Activated T-cell treated with anti-CD3 and anti-CD28 coated beads for 48 hours (primary cell): Measurements from ENCODE around the gene GOLPH3.

Experiments
- DNase-seq: peaks from one replicate; pipeline ENCODE4 v3.0.0-alpha.2; 2020; ENCODE audit warnings: low read depth

The GOLPH3 gene

DNA sequence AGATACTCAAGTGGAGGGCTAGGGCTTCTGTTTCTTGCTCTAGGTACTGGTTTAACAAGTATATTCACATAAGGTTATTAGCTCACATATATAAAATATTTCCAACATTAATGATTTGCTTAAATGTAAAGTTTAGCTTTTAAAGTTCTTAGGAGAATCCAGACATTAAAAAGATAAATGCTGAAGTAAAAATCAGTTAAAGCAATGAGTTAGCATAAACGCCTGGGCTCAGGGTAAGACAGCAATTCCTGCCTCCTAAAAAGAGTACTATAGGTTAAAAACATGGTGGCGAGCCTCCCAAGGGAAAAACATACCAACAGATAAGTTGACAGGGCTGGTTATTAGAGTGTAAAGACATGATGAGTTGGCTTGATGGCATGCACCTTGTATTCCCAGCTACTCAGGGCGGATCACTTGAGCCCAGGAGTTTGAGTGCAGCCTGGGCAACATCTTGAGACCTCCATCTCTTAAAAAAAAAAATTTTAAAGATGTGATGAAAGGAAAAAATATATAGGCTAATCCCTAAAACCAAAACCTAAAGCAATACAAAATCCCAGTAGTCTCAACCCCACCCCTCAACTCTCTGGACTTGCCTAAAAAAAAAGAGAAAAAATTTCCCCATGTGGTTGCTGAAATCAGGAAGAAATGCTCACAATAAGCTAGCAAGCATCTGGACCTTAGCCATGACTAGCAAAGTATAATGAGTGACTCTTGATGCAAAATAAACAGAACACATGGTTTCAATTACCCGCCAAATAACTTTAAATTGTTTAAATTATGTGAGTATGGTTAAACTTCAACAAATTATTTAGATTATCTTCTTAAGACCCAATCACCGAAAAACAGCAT is 3.6 kb downstream of the GOLPH3 start:
- DNase-seq, result no peak

DNA sequence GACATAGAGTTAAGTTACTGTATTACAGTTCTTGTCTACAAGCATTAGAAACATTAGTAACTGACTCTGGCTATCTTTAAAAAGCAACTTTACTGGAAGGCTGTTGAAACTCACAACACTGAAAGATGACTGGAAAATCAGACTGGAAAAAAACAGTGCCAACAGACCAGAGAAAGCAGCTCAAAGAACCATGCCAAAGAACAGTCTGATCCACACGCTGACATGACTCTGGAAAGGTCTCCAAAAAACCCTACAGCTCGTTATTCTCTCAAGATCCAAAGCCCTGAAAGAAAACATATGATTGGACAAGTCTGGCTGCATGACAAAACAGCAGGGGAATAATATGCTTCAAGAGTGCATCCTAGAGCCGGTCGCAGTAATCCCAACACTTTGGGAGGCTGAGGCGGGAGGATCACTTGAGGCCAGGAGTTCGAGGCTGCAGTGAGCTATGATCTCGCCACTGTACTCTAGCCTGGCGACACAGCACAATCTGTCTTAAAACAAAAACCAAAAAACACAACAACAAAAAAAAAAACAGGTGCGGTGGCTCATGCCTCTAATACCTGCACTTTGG is 5.6 kb downstream of the GOLPH3 start:
- no peak for DNase-seq

- DNase-seq, result no peak
Measured at GRCh38 chr5:32165597-32165996, 8.5 kb downstream of the GOLPH3 start.

GRCh38 chr5:32163785-32164184 is 10.3 kb downstream of the GOLPH3 start:
- DNase-seq, result no peak

DNA sequence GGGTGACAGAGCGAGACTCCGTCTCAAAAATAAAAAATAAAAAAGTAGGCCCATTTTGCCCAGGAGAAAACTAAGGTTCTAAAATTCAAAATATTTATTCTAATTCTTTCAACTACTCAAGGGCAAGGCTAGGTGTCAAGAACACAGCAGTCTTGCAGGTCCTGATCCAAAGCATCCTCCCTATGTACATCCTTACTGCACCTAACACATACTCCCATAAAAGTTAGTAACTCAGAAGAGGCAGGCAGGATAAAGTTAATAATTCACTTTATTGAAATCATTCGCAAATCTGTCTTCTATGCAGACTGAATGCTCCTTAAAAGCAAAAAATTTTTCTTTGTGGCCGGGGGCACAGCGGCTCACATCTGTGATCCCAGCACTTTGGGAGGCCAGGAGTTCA is 11.1 kb downstream of the GOLPH3 start:
- no peak for DNase-seq

DNA sequence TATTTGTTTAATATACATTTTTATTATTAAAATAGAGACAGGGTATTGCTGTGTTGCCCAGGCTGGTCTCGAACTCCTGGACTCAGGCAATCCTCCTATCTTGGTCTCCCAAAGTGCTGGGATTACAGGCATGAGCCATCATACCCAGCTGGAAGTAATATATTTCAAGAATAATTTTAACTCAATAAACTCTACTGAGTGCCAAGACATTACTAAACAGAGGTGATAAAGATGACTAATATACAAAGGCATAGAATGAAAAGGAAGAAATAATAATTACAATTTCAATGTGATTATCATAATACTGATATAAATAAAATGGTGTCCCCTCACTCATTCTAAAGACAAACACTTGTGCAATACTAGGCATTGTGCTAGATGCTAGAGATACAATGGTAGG is 13.9 kb downstream of the GOLPH3 start:
- DNase-seq, result no peak

DNA sequence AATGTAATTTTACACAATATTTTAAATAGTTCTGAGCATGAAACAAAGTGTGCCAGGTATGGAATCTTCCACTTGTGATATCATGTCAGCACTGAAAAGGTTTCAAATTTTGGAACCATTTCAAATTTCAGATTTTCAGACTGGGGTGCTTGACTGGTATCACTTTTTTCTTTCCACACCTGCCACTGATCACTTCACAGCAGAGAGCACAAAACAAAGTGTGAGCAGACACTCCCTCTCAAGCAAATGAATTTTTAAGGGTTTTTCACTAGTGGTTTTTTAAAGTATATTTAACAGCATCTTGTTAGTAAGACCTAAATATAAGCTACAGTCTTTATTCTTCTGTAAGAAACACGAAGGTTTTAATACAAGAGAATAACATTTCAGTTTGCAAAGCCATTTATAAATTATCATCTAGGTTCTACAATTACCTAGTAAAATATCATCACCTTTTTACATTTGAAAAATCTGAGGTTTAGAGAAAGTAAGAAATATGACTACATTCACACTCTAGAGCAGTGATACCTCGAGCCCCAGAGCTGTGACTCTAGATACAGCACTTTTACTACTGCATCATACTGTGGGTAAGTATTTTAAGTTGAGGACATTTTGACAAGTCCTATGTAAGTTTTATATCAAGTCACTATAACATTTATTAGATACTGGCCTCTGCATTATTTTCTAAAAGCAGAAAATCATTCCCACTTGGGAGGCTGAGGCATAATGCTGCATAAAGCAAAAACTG is 14.6 kb downstream of the GOLPH3 start:
- no peak for DNase-seq

GRCh38 chr5:32158679-32158975 is 15.5 kb downstream of the GOLPH3 start:
- no peak for DNase-seq

DNA sequence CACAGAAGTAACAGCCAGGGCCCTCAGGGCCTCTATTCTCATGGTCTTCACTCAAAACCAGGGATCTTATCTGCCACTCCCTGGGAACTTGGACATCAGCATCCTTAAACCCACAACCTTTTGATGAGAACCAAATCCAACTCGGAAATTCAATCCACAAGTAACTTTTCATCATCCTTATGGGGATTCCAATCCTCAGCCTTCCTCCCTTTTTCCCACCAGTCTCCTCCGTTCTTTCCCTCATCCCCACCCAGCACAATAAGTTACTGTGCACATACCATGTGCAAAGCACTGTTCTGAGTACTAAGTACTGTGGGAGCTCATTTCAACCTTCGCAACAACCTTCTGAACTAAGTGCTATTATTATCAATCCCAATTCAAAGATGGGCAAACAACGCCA is 17.0 kb downstream of the GOLPH3 start:
- no peak for DNase-seq

DNA sequence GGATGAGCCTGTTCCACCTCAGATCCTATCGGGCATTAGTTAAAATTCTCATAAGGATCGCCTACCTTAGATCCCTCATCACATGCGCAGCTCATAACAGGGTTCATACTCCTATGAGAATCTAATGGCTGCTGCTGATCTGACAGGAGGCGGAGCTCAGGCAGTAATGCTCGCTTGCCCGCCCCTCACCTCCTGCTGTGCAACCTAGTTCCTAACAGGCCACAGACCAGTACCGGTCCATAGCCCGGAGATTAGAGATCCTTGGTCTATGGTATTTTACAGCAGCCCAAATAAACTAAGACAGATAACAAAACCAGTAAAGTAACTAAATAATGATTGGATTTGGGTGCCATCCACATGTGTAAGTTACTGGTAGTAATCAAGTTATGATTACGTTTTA is 17.5 kb downstream of the GOLPH3 start:
- no peak for DNase-seq

DNA sequence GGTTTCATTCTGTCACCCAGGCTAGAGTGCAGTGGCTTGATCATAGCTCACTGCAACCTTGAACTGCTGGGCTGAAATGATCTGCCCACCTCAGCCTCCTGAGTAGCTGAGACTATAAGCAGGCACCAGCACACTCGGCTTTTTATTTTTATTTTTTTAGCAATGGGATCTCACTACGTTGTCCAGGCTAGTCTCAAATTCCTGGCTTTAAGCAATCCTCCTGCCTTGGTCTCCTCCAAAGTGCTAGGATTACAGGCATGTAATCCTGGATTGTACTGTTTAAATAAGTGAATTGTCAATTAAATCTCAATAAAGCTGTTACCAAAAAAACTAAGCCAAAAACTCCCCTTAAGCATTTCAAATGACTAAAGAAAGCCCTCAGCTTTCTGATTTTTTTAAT is 18.9 kb downstream of the GOLPH3 start:
- DNase-seq, result no peak

- DNase-seq, result no peak
Measured at GRCh38 chr5:32153723-32154122, 20.4 kb downstream of the GOLPH3 start.

GRCh38 chr5:32151198-32151597 is 22.9 kb downstream of the GOLPH3 start:
- no peak for DNase-seq

DNA sequence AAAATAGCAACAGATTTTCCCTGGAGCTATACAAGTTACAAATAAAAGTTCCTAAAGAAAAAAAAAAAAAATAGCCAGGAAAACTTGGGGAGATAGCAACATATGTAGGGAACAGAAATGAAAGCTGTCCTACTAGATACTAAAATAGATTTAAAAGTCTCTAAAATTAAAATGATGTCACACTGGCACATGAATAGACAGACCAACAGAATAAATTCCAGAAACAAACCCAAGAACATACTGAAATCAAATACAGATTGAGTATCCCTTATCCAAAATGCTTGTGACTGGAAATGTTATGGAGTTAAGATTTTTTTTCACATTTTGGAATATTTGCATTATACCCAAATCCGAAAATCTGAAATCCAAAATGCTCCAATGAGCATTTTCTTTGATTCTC is 23.8 kb downstream of the GOLPH3 start:
- no peak for DNase-seq

DNA sequence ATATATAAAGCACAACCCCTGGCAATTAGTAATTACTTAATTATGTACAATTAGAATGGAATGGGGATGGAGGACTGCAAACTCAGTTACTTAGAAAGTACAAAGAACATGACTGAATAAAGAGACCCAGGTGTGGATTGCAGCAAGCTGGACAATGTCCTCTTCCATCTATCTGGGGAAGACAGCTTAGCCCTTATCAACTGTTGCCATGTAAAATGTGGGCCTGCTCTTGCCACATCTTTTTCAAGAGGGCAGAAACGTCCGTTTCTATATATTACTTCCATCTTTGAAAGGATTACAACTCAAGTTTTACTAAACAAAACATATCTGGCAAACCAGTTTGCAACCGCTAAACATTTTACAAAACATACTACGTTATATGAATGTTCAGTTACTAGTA is 26.2 kb downstream of the GOLPH3 start:
- DNase-seq, result no peak

DNA sequence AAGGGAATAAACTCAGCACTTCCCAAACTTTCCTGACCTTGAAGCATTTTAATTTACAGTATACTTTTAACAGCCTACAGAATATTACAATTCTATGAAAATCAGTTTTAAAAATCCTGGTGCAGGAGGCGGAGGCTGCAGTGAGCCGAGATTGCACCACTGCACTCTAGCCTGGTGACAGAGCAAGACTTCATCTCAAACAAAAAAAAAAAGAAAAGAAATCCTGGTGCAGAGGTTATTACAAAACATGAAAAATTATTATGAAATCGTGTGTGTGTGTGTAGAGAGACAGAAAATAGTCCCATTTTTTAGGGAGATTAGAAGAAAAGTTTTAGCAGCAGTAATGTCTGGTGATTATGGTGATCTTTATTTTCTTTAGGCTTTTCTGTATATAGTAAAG is 26.9 kb downstream of the GOLPH3 start:
- DNase-seq, result no peak

DNA sequence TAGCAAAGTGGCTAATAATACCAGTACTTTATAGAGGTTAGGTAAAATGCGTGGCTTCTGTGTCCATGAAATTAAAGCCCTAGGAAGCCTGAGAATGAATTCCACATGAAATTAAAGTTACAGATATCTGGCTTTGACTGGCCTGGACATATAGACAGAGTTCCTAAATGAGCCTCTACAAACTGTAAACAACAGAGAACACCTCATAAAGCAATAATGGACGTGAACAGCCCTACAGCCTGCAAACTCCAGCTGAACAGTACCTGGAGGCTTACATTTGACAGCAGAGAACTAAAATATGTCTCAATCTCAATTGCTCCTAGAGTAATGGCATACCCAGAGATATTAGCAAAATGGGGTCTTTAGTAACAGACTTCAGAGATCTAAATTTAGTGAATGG is 28.7 kb downstream of the GOLPH3 start:
- no peak for DNase-seq

DNA sequence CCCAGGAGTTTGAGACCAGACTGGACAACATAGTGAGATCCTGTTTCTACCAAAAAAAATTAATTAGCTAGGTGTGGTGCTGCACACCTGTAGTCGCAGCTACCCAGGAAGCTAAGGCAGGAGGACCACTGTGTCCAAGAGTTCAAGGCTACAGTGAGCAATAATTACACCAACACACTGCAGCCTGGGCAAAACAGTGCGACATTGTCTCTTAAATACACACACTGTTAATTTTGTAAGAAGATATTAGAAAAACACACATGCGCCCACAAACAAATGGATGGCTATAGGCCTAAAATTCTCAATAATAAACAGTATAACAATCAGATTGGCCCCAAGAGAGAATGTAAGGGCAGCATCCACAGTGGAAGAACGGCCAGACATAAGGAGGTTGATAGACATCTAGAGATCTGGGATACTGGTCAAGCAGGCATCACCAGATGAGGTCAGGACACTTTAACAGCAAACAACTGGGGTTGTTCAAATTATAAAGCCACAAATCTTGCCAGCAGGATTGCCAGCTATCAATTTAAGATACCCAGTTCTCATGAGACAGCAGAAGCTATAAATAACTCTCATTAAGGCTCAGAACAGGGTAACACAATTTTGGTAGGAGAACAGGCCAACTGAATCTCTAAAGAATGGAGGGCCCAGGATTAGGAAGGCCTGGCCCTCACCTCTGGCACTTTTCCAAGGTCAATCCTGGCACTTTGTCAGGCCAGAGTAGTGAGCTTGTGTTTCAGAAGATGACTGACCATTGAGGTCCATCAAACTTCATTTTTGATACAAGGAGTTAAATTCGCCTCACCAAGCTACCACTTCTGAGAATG is 29.5 kb downstream of the GOLPH3 start:
- no peak for DNase-seq

DNA sequence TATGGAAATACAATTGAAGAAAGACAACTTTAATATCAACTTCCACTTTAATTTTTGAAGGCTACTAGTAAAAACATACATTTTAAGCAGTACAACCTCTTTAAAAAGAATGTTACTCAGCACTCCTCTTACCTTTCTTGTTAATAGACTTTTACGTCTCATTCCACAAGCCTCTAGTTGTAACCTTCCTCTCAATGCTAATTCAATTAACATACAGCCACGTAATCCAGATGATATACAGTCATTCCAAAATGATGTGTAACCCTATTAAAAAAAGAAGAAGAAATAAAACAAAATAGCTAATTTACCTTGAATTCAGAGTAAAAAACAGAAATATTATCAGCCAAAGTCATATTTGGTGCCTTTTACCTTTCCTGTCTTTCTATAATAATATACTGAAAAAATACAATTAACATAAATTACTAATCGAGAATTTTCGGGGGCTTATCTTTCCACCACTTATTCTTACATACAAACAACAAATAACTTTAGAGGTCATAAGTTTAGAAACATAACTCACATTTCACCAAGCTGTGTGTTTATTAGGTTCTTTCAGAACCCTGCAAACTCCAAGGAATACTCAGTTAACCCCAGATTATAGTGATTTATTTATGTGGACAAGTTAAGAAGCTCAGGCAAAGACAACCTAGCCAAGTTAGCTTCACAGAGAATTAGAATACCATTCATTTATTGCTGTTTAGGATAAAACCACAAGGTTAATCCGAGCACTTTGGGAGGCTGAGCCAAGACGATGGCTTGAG is 30.3 kb downstream of the GOLPH3 start:
- DNase-seq, result no peak

DNA sequence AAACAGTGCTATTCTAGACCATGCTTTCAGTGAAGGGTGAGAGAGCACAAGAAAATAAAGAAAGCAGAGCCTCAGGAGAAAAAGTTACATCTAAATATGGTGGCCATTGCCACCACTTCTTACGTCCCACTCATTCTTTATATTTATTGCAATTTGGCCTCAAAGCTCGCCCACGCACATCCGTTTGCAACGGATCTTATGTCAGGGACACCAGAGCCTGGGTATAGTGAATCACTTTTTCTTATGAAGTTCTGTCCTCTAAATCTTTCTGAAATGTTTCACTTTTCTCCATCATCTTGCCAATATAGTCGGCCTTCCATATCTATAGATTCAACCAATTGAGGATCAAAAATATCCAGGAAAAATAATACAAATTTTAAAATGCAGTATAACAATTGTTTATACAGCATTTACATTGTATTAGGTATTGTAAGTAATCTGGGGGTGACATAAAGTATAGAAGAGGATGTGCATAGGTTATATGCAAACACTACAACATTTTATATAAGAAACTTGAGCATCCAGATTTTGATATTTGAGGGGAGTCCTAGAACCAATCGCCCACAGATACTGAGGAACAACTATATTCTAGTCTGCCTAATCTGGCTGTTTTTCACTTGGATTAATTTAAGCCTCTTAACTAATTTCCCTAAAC is 35.2 kb downstream of the GOLPH3 start:
- peak; percentile 68 for DNase-seq

- DNase-seq, result no peak
Measured at GRCh38 chr5:32136342-32136741, 37.8 kb downstream of the GOLPH3 start.
